Measurements from ENCODE around the gene WNK3.

Gene WNK3

DNA sequence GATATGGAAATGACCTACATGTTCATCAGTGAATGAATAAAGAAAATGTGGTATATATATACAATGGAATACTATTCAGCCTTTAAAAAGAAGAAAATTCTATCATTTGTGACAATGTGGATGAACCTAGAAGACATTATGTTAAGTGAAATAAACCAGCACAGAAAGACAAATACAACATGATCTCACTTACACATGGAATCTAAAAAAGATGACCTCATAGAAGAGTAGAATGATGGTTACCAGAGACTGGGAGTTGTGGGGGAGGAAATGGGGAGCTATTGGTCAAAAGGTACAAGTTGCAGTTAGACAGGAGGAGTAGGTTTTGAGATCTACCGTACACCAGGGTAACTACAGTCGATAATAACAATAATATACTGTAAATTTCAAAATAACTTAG is 51.5 kb downstream of the WNK3 start:
- H3K27ac ChIP-seq (ENCODE audit: low read length): no peak overlapping the region
- no peaks in the 10 kb centered on the region for H3K4me1 ChIP-seq (ENCODE audit: insufficient read depth, low read length)
- no peaks in the 10 kb centered on the region for H3K27me3 ChIP-seq (ENCODE audit: insufficient read depth, low read length)

DNA sequence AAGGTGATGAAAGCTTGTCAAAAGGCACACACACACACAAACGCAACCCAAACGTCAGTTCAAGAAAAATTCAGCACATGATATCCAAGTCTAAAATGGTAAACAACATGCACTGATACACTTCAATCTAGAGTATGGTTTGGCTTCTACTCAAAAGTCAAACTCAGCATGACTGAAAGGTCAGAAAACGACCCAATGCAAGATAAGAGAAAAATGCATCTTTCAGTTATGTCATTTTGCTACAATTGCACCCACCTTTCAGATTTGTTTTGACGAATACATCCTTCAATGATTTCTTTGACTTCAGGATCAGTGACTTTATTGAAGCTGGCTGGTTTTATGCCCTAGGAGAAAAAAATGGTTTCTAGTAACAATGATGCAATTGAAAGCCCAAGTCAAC is 56.3 kb downstream of the WNK3 start:
- peaks cover 21% of the 10 kb centered on the region for H3K36me3 ChIP-seq (ENCODE audit: insufficient read depth, low read depth, low read length)
- no peaks in the 10 kb centered on the region for H3K9me3 ChIP-seq (ENCODE audit: insufficient read depth, low read depth, low read length)
- no peaks in the 10 kb centered on the region for H3K4me1 ChIP-seq (ENCODE audit: insufficient read depth, low read length)
- H3K4me3 ChIP-seq (ENCODE audit: low read length): no peak overlapping the region
- H3K9ac ChIP-seq (ENCODE audit: low read depth, low read length): no peak overlapping the region
- no peak overlapping the region for H3K27ac ChIP-seq (ENCODE audit: low read length)
- no peaks in the 10 kb centered on the region for H3K27me3 ChIP-seq (ENCODE audit: insufficient read depth, low read length)

More for the DNA sequence above, 51.5 kb downstream of the WNK3 start:
- no peak overlapping the region for H3K4me3 ChIP-seq (ENCODE audit: low read length)
- H3K9me3 ChIP-seq (ENCODE audit: insufficient read depth, low read depth, low read length): no peaks in the 10 kb centered on the region
- peaks cover 22% of the 10 kb centered on the region for H3K36me3 ChIP-seq (ENCODE audit: insufficient read depth, low read depth, low read length)
- no peak overlapping the region for H3K9ac ChIP-seq (ENCODE audit: low read depth, low read length)

DNA sequence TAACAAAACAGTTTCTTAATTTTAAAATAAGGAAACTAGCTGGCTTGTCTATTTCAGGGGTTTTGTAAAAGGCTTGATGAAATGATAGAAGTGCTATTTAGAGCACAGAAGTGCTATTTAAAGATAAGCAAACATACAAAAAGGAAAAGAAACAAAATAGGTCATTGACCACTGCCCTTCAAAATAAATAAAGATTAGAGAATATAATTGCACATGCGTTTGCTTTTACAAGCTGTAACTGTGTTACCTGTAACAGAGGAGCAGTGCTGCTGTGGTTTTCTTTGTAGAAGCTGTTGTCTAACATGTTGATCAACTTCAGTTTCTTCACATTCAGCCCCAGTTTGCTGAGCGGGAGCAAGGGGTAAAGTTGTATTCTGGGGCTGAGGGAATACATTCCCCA is 63.5 kb downstream of the WNK3 start:
- no peaks in the 10 kb centered on the region for H3K4me1 ChIP-seq (ENCODE audit: insufficient read depth, low read length)
- peaks cover 48% of the 10 kb centered on the region for H3K36me3 ChIP-seq (ENCODE audit: insufficient read depth, low read depth, low read length)
- no peaks in the 10 kb centered on the region for H3K27me3 ChIP-seq (ENCODE audit: insufficient read depth, low read length)
- no peak overlapping the region for H3K9ac ChIP-seq (ENCODE audit: low read depth, low read length)
- no peak overlapping the region for H3K4me3 ChIP-seq (ENCODE audit: low read length)
- H3K27ac ChIP-seq (ENCODE audit: low read length): no peak overlapping the region
- no peaks in the 10 kb centered on the region for H3K9me3 ChIP-seq (ENCODE audit: insufficient read depth, low read depth, low read length)

DNA sequence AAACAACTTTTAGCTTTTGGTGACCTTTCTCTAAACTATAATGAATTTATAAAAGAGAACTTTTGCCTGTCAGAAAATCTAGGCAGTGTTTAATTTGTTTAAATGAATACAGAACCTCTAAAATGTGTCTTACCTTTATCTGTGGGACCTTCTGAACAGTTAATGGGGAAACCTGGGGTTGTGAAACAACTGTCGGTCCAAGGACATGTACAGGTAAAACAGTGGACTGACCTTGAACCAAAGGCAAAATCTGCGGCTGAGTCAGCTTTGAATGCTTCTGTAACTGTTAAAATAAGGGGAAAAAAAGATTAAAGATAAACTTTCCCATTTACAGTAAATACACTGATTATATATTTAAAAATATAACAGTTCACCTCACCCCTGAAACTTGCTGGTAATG is 65.1 kb downstream of the WNK3 start:
- H3K4me1 ChIP-seq (ENCODE audit: insufficient read depth, low read length): no peaks in the 10 kb centered on the region
- H3K9ac ChIP-seq (ENCODE audit: low read depth, low read length): no peak overlapping the region
- H3K36me3 ChIP-seq (ENCODE audit: insufficient read depth, low read depth, low read length): peaks cover 51% of the 10 kb centered on the region
- H3K27ac ChIP-seq (ENCODE audit: low read length): no peak overlapping the region
- no peaks in the 10 kb centered on the region for H3K27me3 ChIP-seq (ENCODE audit: insufficient read depth, low read length)
- no peaks in the 10 kb centered on the region for H3K9me3 ChIP-seq (ENCODE audit: insufficient read depth, low read depth, low read length)
- H3K4me3 ChIP-seq (ENCODE audit: low read length): no peak overlapping the region

DNA sequence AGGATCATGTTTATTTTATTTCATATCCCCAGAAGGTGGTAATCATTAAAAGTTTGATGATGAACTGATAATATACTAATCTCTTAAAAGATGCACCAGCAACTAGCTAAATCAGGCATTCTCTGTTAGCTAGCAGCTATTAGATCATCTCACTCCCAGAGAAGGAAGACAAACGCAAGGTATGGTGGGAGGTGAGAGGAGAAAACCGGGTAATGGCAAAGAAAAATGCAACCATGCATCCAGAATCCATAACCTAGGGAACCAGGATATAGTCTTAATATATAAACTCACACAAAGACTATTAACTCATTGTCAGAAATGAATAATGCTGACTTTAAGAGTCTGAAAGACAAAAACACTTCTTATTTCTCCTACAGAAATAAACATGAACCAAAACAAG is 66.1 kb downstream of the WNK3 start:
- Histone ChIP-seq H3K27ac (ENCODE audit: low read length) (no peak overlapping the region), H3K36me3 (ENCODE audit: insufficient read depth, low read depth, low read length) (peaks cover 47% of the 10 kb centered on the region)

DNA sequence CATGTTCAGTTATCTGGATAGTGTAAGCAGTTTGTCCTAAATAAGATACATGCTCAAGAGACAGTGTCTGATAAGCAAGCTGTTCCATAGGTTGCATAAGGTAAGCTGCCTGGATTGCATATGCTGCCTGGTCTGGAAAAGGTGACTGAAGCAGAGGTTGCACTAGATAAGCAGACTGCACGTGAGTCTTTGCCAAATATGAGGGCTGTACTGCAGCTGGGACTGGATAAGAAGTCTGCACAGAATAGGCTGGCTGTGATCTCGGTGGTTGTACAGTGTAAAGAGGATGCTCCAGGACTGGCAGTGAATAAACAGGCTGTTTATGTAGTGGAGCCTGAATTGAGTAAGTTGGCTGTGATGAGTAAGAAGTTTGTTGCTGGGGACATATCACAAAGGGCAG is 68.9 kb downstream of the WNK3 start:
- H3K4me1 ChIP-seq (ENCODE audit: insufficient read depth, low read length): no peaks in the 10 kb centered on the region
- no peaks in the 10 kb centered on the region for H3K27me3 ChIP-seq (ENCODE audit: insufficient read depth, low read length)
- H3K36me3 ChIP-seq (ENCODE audit: insufficient read depth, low read depth, low read length): peaks cover 27% of the 10 kb centered on the region

More for the DNA sequence above, 66.1 kb downstream of the WNK3 start:
- Histone ChIP-seq H3K4me3 (ENCODE audit: low read length) (no peak overlapping the region), H3K27me3 (ENCODE audit: insufficient read depth, low read length) (no peaks in the 10 kb centered on the region), H3K4me1 (ENCODE audit: insufficient read depth, low read length) (no peaks in the 10 kb centered on the region), H3K9me3 (ENCODE audit: insufficient read depth, low read depth, low read length) (no peaks in the 10 kb centered on the region), H3K9ac (ENCODE audit: low read depth, low read length) (no peak overlapping the region)

DNA sequence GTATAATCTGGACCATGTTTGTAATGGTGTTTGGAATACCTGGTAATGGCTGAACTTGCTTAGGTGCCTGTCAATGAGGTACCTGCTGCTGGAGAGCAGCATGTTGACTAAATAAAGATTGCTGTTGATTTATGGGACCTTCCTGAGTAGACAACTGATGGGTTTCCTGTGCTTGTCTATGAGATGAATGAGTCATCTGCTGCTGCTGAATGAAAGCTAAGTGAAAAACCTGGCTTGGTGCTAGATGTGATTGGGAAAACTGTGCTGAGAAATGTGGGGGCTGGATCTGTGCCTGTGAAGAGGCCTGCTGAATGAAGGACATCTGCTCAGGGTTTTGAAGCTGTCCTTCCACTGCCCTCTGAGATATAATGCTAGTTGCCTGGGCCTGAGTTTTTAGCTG is 69.6 kb downstream of the WNK3 start:
- no peak overlapping the region for H3K9ac ChIP-seq (ENCODE audit: low read depth, low read length)
- no peak overlapping the region for H3K4me3 ChIP-seq (ENCODE audit: low read length)
- no peak overlapping the region for H3K27ac ChIP-seq (ENCODE audit: low read length)
- no peaks in the 10 kb centered on the region for H3K27me3 ChIP-seq (ENCODE audit: insufficient read depth, low read length)
- no peaks in the 10 kb centered on the region for H3K4me1 ChIP-seq (ENCODE audit: insufficient read depth, low read length)
- no peaks in the 10 kb centered on the region for H3K9me3 ChIP-seq (ENCODE audit: insufficient read depth, low read depth, low read length)
- H3K36me3 ChIP-seq (ENCODE audit: insufficient read depth, low read depth, low read length): peaks cover 22% of the 10 kb centered on the region

More for the DNA sequence above, 68.9 kb downstream of the WNK3 start:
- Histone ChIP-seq H3K27ac (ENCODE audit: low read length) (no peak overlapping the region), H3K9ac (ENCODE audit: low read depth, low read length) (no peak overlapping the region), H3K4me3 (ENCODE audit: low read length) (no peak overlapping the region), H3K9me3 (ENCODE audit: insufficient read depth, low read depth, low read length) (no peaks in the 10 kb centered on the region)

DNA sequence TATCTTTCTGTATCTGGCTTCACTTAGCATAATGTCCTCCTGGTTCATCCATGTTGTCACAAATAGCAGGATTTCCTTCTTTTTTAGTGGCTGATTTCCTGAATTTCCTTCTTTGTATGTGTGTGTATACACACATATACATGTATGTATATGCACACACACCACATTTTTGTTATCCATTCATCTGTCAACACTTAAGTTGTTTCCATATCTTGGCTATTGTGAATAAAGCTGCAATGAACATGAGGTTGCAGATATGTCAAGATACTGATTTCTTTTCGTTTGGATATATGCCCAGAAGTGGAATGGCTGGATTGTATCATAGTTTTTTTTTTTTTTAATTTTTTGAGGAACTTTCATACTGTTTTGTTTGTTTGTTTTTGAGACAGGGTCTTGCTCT is 76.2 kb downstream of the WNK3 start:
- Histone ChIP-seq H3K36me3 (ENCODE audit: insufficient read depth, low read depth, low read length) (peaks cover 5% of the 10 kb centered on the region; the same call in 1 of the 2 replicates), H3K9me3 (ENCODE audit: insufficient read depth, low read depth, low read length) (no peaks in the 10 kb centered on the region), H3K4me3 (ENCODE audit: low read length) (no peak overlapping the region), H3K4me1 (ENCODE audit: insufficient read depth, low read length) (no peaks in the 10 kb centered on the region), H3K27me3 (ENCODE audit: insufficient read depth, low read length) (no peaks in the 10 kb centered on the region), H3K27ac (ENCODE audit: low read length) (no peak overlapping the region), H3K9ac (ENCODE audit: low read depth, low read length) (no peak overlapping the region)

DNA sequence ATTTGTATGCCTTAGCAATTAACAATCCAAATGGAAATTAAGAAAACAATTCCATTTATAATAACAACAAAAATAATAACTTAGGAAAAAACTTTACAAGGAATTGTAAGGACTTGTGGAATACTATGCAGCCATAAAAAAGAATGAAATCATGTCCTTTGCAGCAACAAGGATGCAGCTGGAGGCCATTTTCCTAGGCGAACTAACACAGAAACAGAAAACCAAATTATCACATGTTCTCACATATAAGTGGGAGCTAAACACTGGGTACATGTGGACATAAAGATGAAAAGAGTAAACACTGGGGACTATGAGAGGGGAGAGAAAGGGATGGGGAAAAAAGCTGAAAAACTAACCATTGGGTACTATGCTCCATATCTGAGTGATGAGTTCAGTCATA is 77.4 kb downstream of the WNK3 start:
- Histone ChIP-seq H3K4me1 (ENCODE audit: insufficient read depth, low read length) (no peaks in the 10 kb centered on the region), H3K27me3 (ENCODE audit: insufficient read depth, low read length) (no peaks in the 10 kb centered on the region), H3K4me3 (ENCODE audit: low read length) (no peak overlapping the region), H3K27ac (ENCODE audit: low read length) (no peak overlapping the region), H3K9ac (ENCODE audit: low read depth, low read length) (no peak overlapping the region), H3K9me3 (ENCODE audit: insufficient read depth, low read depth, low read length) (no peaks in the 10 kb centered on the region), H3K36me3 (ENCODE audit: insufficient read depth, low read depth, low read length) (peaks cover 5% of the 10 kb centered on the region; the same call in 1 of the 2 replicates)

DNA sequence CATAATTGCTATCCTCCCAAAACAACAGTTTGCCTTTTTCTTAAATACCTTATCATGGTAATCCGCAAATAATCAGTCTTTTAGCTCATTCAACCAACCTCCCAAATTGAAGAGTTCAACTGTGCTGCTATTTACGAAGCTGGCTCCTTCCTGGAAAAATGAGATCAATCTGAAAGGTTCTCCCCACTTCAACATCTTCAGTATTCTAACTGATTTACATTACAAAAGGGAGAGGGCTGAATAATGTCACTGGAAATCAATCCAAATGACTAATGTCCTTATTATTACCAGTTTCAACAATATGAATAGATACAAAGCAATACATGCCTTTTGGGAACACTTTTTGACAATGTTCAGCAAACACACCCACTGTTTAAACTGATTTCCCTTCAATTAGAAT is 86.2 kb downstream of the WNK3 start:
- Histone ChIP-seq H3K27me3 (ENCODE audit: insufficient read depth, low read length) (no peaks in the 10 kb centered on the region), H3K4me1 (ENCODE audit: insufficient read depth, low read length) (peaks cover 5% of the 10 kb centered on the region; the same call in 1 of the 2 replicates), H3K9ac (ENCODE audit: low read depth, low read length) (no peak overlapping the region), H3K9me3 (ENCODE audit: insufficient read depth, low read depth, low read length) (no peaks in the 10 kb centered on the region), H3K4me3 (ENCODE audit: low read length) (no peak overlapping the region), H3K36me3 (ENCODE audit: insufficient read depth, low read depth, low read length) (no peaks in the 10 kb centered on the region), H3K27ac (ENCODE audit: low read length) (no peak overlapping the region)

DNA sequence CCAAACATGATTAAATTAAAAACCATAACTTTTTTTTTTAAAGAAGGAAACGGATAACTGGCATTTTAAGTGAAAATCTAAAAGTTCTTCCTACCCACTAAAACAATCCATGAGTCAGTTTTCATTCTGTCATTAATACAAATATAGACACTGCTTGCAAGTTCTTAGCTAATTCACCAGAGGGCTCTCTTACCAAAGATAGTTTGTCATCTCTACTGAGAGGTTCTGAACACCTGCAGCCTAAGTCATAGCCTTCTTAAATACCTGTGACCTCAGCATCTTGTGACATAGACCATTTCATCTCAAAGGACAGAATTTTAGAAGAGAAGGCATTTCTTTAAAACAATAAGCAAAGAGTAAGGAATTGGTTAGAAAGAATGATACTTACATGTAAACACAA is 109.5 kb downstream of the WNK3 start:
- H3K27me3 ChIP-seq (ENCODE audit: insufficient read depth, low read length): no peaks in the 10 kb centered on the region
- H3K9ac ChIP-seq (ENCODE audit: low read depth, low read length): no peak overlapping the region
- H3K4me1 ChIP-seq (ENCODE audit: insufficient read depth, low read length): no peaks in the 10 kb centered on the region
- no peaks in the 10 kb centered on the region for H3K9me3 ChIP-seq (ENCODE audit: insufficient read depth, low read depth, low read length)
- H3K27ac ChIP-seq (ENCODE audit: low read length): no peak overlapping the region
- no peak overlapping the region for H3K4me3 ChIP-seq (ENCODE audit: low read length)
- peaks cover 29% of the 10 kb centered on the region for H3K36me3 ChIP-seq (ENCODE audit: insufficient read depth, low read depth, low read length)

DNA sequence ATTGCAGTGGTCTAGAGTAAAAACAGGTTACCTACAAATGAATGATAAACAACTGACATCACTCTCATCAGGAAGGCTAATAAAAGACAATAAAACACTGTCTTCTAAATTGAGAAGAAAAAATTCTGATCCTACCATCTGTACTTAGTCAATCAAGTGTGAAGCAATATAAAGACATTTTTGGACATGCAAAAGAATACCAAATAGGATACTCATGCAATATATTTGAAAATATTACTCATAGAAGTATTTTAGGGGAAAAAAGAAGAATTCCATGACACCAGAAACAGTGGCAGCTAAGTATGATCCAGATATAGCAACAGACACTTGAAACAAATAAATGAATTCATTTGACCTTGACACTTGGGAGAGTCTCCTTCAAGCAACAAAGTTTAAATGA is 111.0 kb downstream of the WNK3 start:
- peaks cover 29% of the 10 kb centered on the region for H3K36me3 ChIP-seq (ENCODE audit: insufficient read depth, low read depth, low read length)
- H3K9me3 ChIP-seq (ENCODE audit: insufficient read depth, low read depth, low read length): no peaks in the 10 kb centered on the region
- no peaks in the 10 kb centered on the region for H3K4me1 ChIP-seq (ENCODE audit: insufficient read depth, low read length)
- H3K27me3 ChIP-seq (ENCODE audit: insufficient read depth, low read length): no peaks in the 10 kb centered on the region
- H3K27ac ChIP-seq (ENCODE audit: low read length): no peak overlapping the region
- H3K4me3 ChIP-seq (ENCODE audit: low read length): no peak overlapping the region
- H3K9ac ChIP-seq (ENCODE audit: low read depth, low read length): no peak overlapping the region

DNA sequence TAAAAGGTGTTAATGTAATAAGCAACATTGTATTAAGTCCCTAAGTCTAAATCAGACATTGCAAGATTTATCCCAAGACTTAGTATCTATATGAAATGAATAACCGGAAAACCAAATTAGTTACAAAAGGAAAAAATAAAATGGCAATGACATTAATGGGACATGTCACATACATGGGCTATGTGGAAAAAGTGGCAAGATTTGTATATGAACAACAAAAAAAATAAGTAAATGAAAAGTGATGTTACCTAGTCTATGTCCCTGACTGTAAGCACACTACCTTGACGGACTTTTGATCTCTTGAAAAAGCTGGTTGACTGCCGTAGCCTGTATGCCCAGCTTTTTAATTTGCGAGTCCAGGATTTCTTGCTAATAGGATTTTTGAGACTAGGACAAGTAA is 119.3 kb downstream of the WNK3 start:
- no peak overlapping the region for H3K9ac ChIP-seq (ENCODE audit: low read depth, low read length)
- no peaks in the 10 kb centered on the region for H3K9me3 ChIP-seq (ENCODE audit: insufficient read depth, low read depth, low read length)
- no peaks in the 10 kb centered on the region for H3K4me1 ChIP-seq (ENCODE audit: insufficient read depth, low read length)
- no peak overlapping the region for H3K4me3 ChIP-seq (ENCODE audit: low read length)
- H3K36me3 ChIP-seq (ENCODE audit: insufficient read depth, low read depth, low read length): peaks cover 27% of the 10 kb centered on the region
- H3K27me3 ChIP-seq (ENCODE audit: insufficient read depth, low read length): no peaks in the 10 kb centered on the region
- H3K27ac ChIP-seq (ENCODE audit: low read length): no peak overlapping the region

Data from iPS-20b (cell line).